Myocyte (in vitro differentiated cells): Measurements from ENCODE around the gene ILK. TPM values are rescaled to one million over a fixed set of nuclear protein-coding genes. Genes with fewer than 3 reads are reported as not detected.

Source experiments
- DNase-seq: peaks from one replicate; pipeline ENCODE4 v3.0.0-alpha.2; 2012; ENCODE audit warnings: low read depth
- total RNA-seq: library from RNA; depleted of rRNA; stranded (reverse); fragments of >200 nt; gene quantifications from 2 replicates; pipeline ENCODE4 v1.2.3, GENCODE V29; 2014

The ILK gene
- total RNA-seq, 1 donor from 2014 or later, result 165 TPM

- no peak for DNase-seq
These were observed 30.1 kb downstream of the ILK start for GRCh38 chr11:6633422-6634408.

GRCh38 chr11:6634534-6634933 is 31.0 kb downstream of the ILK start:
- no peak for DNase-seq

- peak; percentile 53 for DNase-seq
These were observed 31.7 kb downstream of the ILK start for GRCh38 chr11:6635082-6635932.

GRCh38 chr11:6636480-6636879 is 32.9 kb downstream of the ILK start:
- no peak for DNase-seq

- DNase-seq, result no peak
These were observed 34.3 kb downstream of the ILK start for GRCh38 chr11:6637871-6638270.

- DNase-seq, result no peak
These were observed 34.9 kb downstream of the ILK start for GRCh38 chr11:6638429-6638828.

GRCh38 chr11:6640036-6640984 is 36.7 kb downstream of the ILK start:
- no peak for DNase-seq

GRCh38 chr11:6640985-6641701 is 37.6 kb downstream of the ILK start:
- DNase-seq, result no peak

GRCh38 chr11:6642957-6643356 is 39.4 kb downstream of the ILK start:
- DNase-seq, result no peak

- DNase-seq, result peak; percentile 89
These were observed 42.5 kb downstream of the ILK start for GRCh38 chr11:6646071-6646470.

GRCh38 chr11:6646576-6646917 is 43.0 kb downstream of the ILK start:
- no peak for DNase-seq

GRCh38 chr11:6646918-6647679 is 43.5 kb downstream of the ILK start:
- DNase-seq, result no peak

GRCh38 chr11:6647836-6648235 is 44.3 kb downstream of the ILK start:
- no peak for DNase-seq

- DNase-seq, result no peak
These were observed 44.9 kb downstream of the ILK start for GRCh38 chr11:6648501-6648900.

GRCh38 chr11:6650104-6650503 is 46.5 kb downstream of the ILK start:
- DNase-seq, result no peak

- DNase-seq, result no peak
These were observed 47.4 kb downstream of the ILK start for GRCh38 chr11:6650980-6651379.

GRCh38 chr11:6652182-6652581 is 48.6 kb downstream of the ILK start:
- DNase-seq, result no peak

- DNase-seq, result no peak
These were observed 49.5 kb downstream of the ILK start for GRCh38 chr11:6653097-6653496.

GRCh38 chr11:6653656-6654055 is 50.1 kb downstream of the ILK start:
- no peak for DNase-seq
